HG03196 (cell line): ENCODE results near the gene ERC2.

Experiments used
- ATAC-seq: cut with Tn5 transposase; IDR thresholded peaks from one replicate; pipeline ENCODE4 v1.9.1; 2021; ENCODE audit not compliant: unreplicated experiment

The ERC2 gene

GRCh38 chr3:55725681-55726500, 742.4 kb downstream of the ERC2 start:
- ATAC-seq, result no peak

- no peak for ATAC-seq
Measured at GRCh38 chr3:55724821-55725220, 743.4 kb downstream of the ERC2 start.

GRCh38 chr3:55724407-55724784, 743.9 kb downstream of the ERC2 start:
- no peak for ATAC-seq

DNA sequence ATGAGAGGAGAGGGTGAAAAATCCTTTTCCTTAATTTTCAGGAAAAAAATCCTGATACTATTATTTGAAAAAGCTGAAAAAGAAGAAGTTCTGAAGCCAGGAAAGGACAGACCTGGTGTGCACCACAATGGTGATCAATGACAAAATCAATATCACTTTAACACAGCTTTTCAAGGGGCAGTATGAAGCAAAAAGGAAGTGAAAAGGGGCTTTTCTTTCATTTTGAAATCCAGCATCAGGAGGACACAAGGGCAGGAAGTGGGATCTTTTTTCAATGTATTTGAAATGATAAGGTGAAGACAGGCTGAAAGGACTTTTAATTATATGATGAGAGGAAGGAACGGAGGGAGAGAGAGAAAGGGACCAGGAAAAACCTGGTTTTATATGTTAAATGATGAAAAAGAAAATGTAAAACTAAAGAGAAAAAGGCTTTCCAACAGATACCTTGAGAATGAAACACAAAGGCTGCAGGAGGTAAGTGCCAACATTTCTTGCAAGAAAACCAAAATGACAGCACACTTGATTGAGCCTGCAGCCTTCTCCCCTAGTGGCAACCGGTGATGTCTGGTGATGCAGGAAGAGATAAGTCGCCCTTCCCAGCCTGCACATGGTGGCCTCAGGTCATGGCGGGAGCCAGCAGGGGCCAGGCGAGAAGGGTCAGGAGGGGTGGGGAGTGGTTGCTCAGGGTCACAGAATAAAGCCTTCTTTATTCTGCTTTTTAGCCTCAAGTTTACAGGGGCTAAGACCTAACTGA, 744.4 kb downstream of the ERC2 start:
- no peak for ATAC-seq

DNA sequence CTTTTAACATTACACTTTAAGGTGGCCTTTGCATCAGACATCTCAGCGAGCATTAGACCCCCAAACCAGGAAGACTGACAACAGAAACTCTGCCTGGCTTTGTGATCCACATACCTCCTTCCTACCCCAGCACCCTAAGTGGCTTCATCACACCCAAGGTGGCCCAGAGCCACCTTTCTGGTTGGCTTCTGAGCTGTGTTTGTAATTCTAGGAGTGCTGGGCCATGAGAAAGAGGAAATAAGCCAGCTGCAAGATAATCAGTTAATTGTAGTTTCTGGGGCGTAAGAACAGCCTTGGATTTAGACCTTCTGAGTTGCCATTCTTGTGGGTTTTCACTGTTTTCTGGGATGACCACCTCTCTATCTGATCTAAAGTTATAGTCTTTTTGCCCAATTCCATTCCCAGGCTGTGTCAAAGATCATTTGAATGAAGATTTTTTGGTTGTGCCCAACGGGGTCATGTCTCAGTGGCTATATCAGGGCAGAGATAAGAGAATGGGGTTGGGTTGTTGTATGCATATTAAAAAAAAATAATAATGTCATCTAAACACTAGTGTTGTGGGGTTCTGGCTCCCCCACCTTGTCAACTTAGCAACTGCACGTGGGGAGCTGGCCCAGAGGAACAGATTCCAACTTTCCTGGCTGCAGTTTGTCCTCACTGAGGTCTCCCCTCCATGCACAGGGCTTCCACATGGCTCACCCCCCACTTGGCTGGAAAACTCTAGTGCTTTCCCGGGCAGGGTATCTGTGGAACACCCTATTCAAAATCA, 746.4 kb downstream of the ERC2 start:
- ATAC-seq, result no peak

GRCh38 chr3:55720614-55721013, 747.7 kb downstream of the ERC2 start:
- no peak for ATAC-seq

DNA sequence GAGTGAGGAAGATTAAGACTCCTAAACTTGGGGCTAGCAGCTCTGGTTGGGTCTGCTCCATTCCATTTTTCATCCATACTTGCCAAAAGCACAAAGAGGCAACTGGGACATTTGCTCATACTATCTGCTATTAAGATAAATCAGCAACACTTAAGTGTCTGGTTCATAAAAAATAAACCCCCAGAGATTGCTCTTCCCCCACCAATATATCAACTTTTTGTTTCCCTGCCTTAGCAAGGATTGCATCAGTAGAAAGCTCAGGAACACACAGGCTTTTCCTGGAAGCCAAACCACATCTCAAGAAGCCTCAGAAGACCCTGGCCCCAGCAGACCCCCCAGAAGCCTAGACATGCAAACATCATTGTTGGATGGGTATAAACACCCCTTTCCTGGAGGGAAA, 748.8 kb downstream of the ERC2 start:
- ATAC-seq, result no peak

DNA sequence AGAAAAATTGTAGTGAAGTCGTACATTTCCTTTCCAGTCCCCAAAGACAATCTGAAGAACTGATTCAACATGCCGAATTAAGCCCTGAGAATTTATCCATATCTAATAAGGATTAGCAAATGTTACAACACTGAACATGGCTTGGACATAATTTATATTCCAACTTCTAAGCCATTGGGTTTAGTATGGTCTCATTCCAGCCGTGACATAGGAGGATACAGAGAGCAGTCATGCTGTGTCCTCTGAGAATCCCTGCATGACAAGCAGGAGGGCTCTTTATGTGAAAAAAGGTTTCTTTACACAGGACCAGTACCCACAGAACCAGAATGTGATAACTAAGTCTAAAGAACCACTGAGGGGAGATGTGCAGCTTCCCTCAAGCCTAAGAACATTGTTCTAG, 749.3 kb downstream of the ERC2 start:
- no peak for ATAC-seq

DNA sequence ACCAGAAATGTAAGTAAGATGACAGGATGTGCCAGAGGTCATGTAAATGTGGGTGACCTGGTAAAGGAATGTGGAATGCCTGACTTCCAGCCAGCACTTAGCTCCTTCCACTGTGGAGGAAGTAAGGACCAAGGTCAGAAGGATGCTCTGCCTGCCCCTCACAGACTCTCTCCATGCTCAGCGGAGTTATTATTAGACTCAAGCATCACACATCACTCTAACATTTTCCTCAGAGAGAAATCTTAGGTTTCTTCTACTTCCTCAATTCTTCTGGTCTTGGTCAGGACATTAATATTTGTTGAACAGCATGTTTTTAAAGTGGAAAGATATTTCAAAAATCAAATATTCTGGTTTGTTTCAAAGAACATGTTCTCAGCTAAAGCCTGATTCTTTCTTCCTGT, 749.7 kb downstream of the ERC2 start:
- no peak for ATAC-seq

GRCh38 chr3:55718074-55718473, 750.2 kb downstream of the ERC2 start:
- ATAC-seq, result no peak

- no peak for ATAC-seq
Measured at GRCh38 chr3:55717481-55717880, 750.8 kb downstream of the ERC2 start.

DNA sequence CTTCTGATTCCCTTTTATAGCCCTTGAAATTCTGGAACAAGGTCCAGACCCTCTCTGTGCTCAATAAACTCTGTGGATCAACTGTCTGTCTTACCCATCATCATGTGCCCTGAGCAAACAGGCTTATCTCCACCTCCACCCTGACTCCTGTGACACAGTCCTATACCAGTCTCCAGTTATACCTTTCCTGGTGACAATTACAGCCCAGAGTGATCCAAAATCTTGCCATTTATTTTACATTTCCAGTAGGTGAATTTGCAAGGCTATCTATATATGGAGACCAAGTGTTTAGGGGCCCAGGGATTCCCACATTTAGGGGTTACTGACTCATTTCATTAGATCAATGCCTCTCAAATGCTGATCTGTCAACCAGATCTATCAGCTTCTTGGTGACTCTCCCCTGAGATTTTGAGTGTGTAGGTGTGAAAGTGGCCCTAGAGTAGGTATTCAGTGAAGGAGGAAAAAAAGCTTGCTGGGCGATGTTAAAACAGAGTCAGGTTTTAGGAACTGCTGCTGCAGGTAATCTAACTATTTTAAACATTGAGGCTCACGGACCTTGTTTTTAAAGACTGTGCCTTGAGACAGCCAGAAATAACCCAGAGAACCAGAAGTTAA, 751.5 kb downstream of the ERC2 start:
- no peak for ATAC-seq

GRCh38 chr3:55716044-55716443, 752.2 kb downstream of the ERC2 start:
- no peak for ATAC-seq

GRCh38 chr3:55714057-55714456, 754.2 kb downstream of the ERC2 start:
- no peak for ATAC-seq

- ATAC-seq, result no peak
Measured at GRCh38 chr3:55711646-55712045, 756.6 kb downstream of the ERC2 start.

- ATAC-seq, result no peak
Measured at GRCh38 chr3:55709411-55710012, 758.8 kb downstream of the ERC2 start.

DNA sequence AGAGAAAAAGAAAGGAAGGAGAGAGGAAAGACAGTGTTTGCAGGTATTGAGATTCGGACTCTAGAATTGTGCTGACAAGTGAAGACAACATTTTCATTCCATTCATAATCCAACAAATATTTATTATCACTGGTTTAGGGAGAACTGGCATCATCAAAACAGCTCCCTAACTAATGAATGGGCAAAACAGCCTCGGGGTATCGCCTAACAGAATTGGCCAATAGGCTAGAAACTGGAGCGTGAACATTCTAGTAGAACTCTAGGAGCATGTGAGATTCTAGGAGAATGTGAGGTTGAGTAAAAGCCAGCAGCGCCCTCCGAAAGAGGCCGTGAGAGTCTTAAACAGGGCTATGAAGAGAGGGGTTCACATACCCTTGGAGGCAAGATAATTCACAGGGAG, 759.3 kb downstream of the ERC2 start:
- ATAC-seq, result no peak

GRCh38 chr3:55708242-55708641, 760.0 kb downstream of the ERC2 start:
- ATAC-seq, result no peak

DNA sequence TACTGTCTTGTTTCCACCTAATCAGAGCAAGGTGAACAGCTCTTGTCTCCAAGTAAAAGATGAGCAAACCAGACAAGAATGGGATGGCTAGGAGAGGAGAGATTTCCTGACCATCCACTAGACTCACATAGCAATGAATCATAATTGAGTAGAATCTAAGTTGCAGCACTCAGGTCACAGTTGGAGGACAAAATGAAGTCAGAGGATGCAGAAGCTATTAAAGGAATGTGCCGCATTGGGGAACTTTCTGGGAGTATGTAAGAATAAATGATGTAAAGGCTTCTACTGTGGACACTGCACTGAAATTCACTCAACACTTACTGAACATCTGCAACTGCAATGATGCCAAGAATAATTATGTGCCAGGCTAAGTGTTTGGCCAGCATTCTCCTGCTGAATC, 763.7 kb downstream of the ERC2 start:
- no peak for ATAC-seq

DNA sequence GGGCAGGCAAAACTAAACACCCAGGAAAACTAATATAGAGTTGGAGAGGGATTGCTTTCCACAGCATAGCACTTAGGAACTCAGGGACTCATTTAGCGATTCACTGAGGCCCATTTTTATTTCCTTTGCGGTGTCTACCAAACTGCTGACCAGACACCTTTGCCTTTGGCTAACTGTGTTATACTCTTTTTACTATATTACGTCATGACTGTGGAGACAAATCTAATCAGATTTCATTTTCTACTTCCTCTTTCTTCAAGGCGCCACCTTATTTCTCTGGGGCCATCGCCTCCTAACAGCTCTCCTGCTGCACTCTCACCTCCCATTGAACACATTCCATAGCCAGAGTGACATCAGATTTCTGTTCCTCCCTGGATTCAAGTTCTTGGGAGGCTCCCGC, 765.4 kb downstream of the ERC2 start:
- ATAC-seq, result no peak

DNA sequence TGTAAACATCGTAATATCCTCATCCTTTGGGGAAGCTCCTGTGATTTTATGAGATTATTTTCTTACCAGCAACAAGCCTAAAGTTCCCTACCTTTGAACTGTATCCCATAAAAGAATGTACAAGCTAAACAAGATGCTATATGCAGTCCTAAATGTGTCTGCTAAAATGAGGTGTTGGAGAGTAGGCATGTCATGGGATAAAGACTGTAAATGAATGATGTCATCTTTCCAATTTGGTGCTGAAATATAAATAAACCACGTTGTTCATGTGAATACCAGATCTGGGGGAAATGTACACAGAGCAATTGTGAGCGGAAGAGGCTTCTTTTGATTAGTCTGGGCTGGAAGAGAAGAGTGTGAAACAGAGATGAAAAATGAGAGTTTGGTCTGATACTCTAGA, 766.3 kb downstream of the ERC2 start:
- ATAC-seq, result no peak
